ENCODE results near the gene MYH9. TPM values are rescaled to one million over a fixed set of nuclear protein-coding genes. Genes with fewer than 3 reads are reported as not detected.

The MYH9 gene
- total and polyA plus RNA-seq, 2 donors (not counting 1 experiment from before 2014, with no cell fraction given), result 108 to 554 TPM

DNA sequence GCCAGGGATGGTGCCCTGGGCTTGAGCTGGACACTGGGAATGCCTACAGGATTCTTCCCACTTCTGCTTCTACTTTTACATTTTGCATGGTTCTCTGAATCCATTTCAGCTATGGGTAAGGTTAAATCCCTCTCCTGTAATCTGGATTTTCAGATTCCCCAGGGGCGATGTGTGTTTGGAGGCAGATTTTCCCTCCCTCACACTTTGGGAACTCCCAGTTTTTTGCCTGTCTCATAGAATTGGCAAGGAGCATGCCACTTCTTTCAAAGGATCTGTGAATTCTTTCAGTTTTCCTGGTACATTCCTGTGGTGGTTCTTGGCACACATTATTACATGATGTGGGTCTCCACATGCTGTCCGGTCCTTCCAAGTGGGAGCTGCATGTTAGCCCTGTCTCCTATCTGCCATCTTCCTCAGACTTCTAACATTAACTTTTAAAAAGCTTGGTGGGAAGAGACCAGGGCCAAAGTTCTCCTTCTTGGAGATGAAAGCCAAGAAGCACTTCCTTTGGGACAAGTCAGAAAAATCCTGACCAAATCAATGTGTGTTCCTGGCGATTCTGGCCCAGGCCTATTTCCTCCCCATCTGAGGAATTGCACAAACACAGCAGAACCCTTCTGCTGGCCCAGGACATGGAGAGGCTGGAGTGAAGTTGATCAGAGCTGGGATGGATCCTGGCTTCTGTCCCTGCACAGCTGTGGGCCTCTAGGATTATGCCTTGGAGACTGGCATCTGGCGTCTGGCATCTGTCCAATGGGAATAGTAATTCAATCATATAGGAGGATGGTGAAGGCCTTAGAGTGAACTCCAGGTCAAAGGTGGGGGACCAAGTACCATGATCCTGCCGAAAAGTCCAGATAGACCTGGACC is 143.0 kb downstream of the MYH9 start:
- no peak overlapping the region for H3K27ac Mint-ChIP-seq

DNA sequence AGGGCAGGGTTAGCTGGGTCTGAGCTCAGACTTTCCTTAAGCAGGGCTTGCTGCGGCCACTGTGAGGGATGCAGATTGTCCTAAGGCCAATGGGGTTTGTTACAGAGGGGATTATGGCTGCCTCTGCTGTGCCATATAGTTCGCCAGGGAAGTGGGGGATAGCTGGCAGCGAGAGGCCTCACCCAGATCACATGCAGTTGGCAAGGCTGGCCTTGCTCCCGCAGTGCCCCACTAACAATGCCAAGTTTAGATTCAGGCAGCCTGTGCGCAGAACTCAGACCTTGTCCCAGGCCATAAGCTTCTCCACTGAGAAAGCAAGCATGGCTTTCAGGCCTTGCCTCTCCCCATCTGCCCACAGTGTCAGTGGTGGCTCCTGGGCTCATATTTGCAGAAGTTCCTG is 143.8 kb downstream of the MYH9 start:
- POLR2A ChIA-PET, result no interaction called here
- Histone ChIP-seq H3K27ac (ENCODE audit: low read length in 2 of 2) (no peak overlapping the region), H3K9me3 (ENCODE audit: control extremely low read depth in 1 of 3, control insufficient read depth in 2 of 3, insufficient read depth in 1 of 3, low read length in 2 of 3) (peaks cover 0 to 8% (median 3%) of the 10 kb centered on the region in 3 donors), H4K20me1 (ENCODE audit: control insufficient read depth, insufficient read depth, low read length, poor library complexity, severe bottlenecking) (no peaks in the 10 kb centered on the region), H3K79me2 (ENCODE audit: control insufficient read depth, insufficient read depth, low read length) (peaks cover 4% of the 10 kb centered on the region), H3K4me1 (ENCODE audit: control insufficient read depth in 2 of 2, insufficient read depth in 2 of 2, low read length in 2 of 2) (peaks cover 4 to 8% of the 10 kb centered on the region in 2 donors), H3K4me2 (replicated peaks; ENCODE audit: low read depth, low read length, poor library complexity, severe bottlenecking) (no peak overlapping the region), H3K4me3 (ENCODE audit: control extremely low read depth in 1 of 5, extremely low read depth in 1 of 5, insufficient read depth in 1 of 5, low read depth in 2 of 5, low read length in 4 of 5) (no peak overlapping the region), H3K27me3 (replicated peaks in 1 of 4; ENCODE audit: control extremely low read depth in 1 of 4, control insufficient read depth in 3 of 4, insufficient read depth in 4 of 4, low read length in 3 of 4) (no peaks in the 10 kb centered on the region), H3K36me3 (replicated peaks in 1 of 2; ENCODE audit: control extremely low read depth in 1 of 2, control insufficient read depth in 1 of 2, extremely low read depth in 1 of 2, insufficient read depth in 2 of 2, low read length in 1 of 2) (no peaks in the 10 kb centered on the region), H3K9ac (ENCODE audit: low read length) (no peak overlapping the region), H2AFZ (ENCODE audit: insufficient read depth, low read depth, low read length, poor library complexity, severe bottlenecking) (no peak overlapping the region)
- H3K4me1 Mint-ChIP-seq, result peaks cover 14% of the 10 kb centered on the region
- no peak overlapping the region for H3K4me3 Mint-ChIP-seq
- peaks cover 3% of the 10 kb centered on the region for H3K27me3 Mint-ChIP-seq
- intact Hi-C loops (cut with micrococcal nuclease), result no loop called here
- DNase-seq (no peak), ATAC-seq (ENCODE audit: low read depth) (no peak)
- WGBS (ENCODE audit: insufficient coverage), result 98% methylated on average over 4 of the region's 5 CpGs
- H3K27ac Mint-ChIP-seq, result no peak overlapping the region
- H3K9me3 Mint-ChIP-seq (ENCODE audit: insufficient read depth), result peaks cover 3% of the 10 kb centered on the region
- no peak for TF ChIP-seq EZH2 (IDR thresholded peaks at IDR 0.05; ENCODE audit: borderline replicate concordance, insufficient read depth, low read depth, low read length, poor library complexity, severe bottlenecking)
- TF ChIP-seq, protein P1, sequence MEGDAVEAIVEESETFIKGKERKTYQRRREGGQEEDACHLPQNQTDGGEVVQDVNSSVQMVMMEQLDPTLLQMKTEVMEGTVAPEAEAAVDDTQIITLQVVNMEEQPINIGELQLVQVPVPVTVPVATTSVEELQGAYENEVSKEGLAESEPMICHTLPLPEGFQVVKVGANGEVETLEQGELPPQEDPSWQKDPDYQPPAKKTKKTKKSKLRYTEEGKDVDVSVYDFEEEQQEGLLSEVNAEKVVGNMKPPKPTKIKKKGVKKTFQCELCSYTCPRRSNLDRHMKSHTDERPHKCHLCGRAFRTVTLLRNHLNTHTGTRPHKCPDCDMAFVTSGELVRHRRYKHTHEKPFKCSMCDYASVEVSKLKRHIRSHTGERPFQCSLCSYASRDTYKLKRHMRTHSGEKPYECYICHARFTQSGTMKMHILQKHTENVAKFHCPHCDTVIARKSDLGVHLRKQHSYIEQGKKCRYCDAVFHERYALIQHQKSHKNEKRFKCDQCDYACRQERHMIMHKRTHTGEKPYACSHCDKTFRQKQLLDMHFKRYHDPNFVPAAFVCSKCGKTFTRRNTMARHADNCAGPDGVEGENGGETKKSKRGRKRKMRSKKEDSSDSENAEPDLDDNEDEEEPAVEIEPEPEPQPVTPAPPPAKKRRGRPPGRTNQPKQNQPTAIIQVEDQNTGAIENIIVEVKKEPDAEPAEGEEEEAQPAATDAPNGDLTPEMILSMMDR (IDR thresholded peaks at IDR 0.05), result no peak
- CTCF ChIA-PET, result interaction anchor here (1.4 kb wide), 1 partner anchor 34 kb away, joined by 3 read pairs; no protein-coding TSS in a partner anchor

More for the DNA sequence above, 143.0 kb downstream of the MYH9 start:
- H3K4me2 ChIP-seq (replicated peaks; ENCODE audit: low read depth, low read length, poor library complexity, severe bottlenecking), result no peak overlapping the region
- WGBS (ENCODE audit: insufficient coverage), result 98% methylated on average over 4 of the region's 5 CpGs
- no peak overlapping the region for H3K27ac ChIP-seq (ENCODE audit: low read length in 2 of 2)
- no peak for TF ChIP-seq EZH2 (IDR thresholded peaks at IDR 0.05; ENCODE audit: borderline replicate concordance, insufficient read depth, low read depth, low read length, poor library complexity, severe bottlenecking)
- ATAC-seq (ENCODE audit: low read depth) (no peak), DNase-seq (no peak)
- H3K4me3 ChIP-seq (ENCODE audit: control extremely low read depth in 1 of 5, extremely low read depth in 1 of 5, insufficient read depth in 1 of 5, low read depth in 2 of 5, low read length in 4 of 5), result no peak overlapping the region
- H3K27me3 Mint-ChIP-seq, result peaks cover 3% of the 10 kb centered on the region
- H4K20me1 ChIP-seq (ENCODE audit: control insufficient read depth, insufficient read depth, low read length, poor library complexity, severe bottlenecking), result no peaks in the 10 kb centered on the region
- peaks cover 3% of the 10 kb centered on the region in 2 donors for H3K4me1 ChIP-seq (ENCODE audit: control insufficient read depth in 2 of 2, insufficient read depth in 2 of 2, low read length in 2 of 2)
- POLR2A ChIA-PET, result no interaction called here
- H3K4me3 Mint-ChIP-seq, result no peak overlapping the region
- no peaks in the 10 kb centered on the region for H3K79me2 ChIP-seq (ENCODE audit: control insufficient read depth, insufficient read depth, low read length)
- H3K9ac ChIP-seq (ENCODE audit: low read length), result no peak overlapping the region
- H3K4me1 Mint-ChIP-seq, result peaks cover 6% of the 10 kb centered on the region
- CTCF ChIA-PET, result no interaction called here
- H3K9me3 ChIP-seq (ENCODE audit: control extremely low read depth in 1 of 3, control insufficient read depth in 2 of 3, insufficient read depth in 1 of 3, low read length in 2 of 3), result peaks cover 0 to 8% (median 3%) of the 10 kb centered on the region in 3 donors
- H3K9me3 Mint-ChIP-seq (ENCODE audit: insufficient read depth), result peaks cover 3% of the 10 kb centered on the region
- no peaks in the 10 kb centered on the region for H3K27me3 ChIP-seq (replicated peaks in 1 of 4; ENCODE audit: control extremely low read depth in 1 of 4, control insufficient read depth in 3 of 4, insufficient read depth in 4 of 4, low read length in 3 of 4)
- no peaks in the 10 kb centered on the region for H3K36me3 ChIP-seq (replicated peaks in 1 of 2; ENCODE audit: control extremely low read depth in 1 of 2, control insufficient read depth in 1 of 2, extremely low read depth in 1 of 2, insufficient read depth in 2 of 2, low read length in 1 of 2)
- intact Hi-C loops (cut with micrococcal nuclease), result no loop called here
- H2AFZ ChIP-seq (ENCODE audit: insufficient read depth, low read depth, low read length, poor library complexity, severe bottlenecking), result no peak overlapping the region
